IPS-NIHi11 (cell line): ENCODE results near the gene DERL3.
"Not testable (repeated sequence)": the region's sequence is repeated elsewhere in the genome, so short reads cannot be mapped to it uniquely, and the experiment has no call there.

ENCODE experiments used
- DNase-seq: peaks from one replicate; pipeline ENCODE4 v3.0.0; 2012; ENCODE audit warnings: mixed read lengths, low spot score

Gene DERL3

DNA sequence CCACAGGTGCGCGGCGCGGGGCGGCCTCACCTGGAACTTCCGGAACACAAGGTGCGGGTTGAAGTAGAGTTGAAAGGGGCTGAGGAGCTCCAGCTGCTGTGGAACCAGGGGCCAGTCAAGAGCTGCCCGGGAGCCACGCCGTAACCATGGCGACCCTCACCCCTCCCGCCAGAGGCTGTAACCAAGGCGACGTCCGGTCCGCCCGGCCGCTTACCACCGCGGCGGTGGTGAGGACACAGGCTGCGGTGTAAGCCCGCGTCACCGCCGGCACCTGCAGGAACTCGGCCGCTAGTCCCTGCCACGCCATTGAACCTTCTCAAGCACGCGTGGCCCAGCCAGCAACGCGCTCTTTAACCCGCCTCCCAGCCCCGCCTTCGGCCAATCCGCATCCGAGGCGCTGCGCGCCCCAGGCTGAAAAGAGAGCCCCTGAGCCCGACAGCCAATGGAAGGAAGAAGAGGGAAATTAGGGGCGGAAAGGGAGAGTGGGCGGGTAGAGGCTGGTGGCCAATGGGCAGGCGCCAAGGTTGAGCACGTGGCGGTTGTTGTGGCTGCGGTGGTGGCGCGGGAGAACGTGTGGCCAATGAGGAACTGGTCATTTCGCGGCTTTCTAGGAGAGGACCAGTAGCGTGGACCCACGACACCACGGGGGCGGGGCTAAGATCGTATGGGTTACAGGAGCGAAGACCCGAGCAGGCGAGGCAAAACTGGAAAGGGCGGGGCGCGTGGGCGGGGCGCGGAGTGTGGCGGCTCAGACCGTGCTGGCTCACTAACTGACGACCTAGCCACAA is at the start of gene DERL3:
Gene DERL3, minus strand, starts transcription at position 326 of the 788 bp plus-strand sequence. Its CDS starts 19 bp downstream, at position 307.
- DNase-seq, result peak; percentile 98

DNA sequence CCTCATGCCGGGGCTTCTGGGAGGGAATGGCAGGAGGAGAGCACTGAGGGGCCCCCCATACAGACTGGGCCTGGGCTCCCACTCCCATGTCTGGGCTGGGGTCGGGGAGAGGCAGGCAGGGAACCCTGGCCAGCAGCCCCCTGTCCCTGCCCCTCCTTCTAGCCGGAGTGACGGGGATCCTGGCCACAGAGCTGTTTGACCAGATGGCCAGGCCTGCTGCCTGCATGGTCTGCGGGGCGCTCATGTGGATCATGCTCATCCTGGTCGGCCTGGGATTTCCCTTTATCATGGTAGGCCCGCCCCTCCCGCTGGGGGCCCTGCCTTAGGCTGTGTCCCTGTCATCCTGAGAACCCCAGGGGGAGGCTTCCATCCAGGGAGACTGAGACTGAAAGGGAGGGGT is 45.3 kb upstream of the DERL3 start:
- no peak for DNase-seq

GRCh38 chr22:23883658-23884057 is 44.9 kb upstream of the DERL3 start:
- DNase-seq, result no peak

- DNase-seq, result no peak
These were observed 43.6 kb upstream of the DERL3 start for GRCh38 chr22:23882370-23882769.

DNA sequence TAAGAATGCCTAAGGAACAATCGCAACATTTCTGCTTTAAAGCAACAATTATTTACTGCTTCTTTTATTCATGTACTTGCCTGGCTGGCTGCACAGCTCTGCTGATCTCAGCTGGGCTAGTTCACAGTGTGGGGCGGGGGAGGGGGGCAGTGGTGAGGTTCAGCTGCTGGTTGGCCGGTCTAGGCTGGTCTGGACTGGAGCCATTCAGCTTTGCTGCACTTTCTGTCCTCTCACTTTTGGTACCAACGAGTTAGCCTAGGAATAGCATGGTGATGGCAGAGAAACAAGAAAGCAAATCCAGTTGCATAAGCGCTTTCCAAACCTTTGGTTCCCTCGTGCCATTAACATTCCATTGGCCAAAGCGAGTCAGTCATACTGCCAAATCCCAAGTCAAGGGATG is 39.4 kb upstream of the DERL3 start:
- DNase-seq, result no peak

DNA sequence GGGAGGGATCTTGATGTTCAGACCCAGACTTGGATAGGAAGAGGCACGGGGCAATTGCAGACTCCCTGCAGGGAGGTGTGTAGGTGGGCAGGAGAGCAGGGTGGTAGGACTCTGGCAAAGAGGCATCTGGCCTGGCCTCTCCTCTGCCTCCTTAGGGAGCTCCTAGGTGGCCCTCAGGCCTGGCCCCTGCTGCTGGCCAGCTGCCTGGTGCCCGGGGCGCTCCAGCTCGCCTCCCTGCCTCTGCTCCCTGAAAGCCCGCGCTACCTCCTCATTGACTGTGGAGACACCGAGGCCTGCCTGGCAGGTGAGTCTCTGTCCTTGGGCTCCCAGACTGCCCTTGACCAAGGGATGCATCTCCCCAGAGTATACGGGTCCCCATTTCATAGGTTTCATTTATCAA is 38.8 kb upstream of the DERL3 start:
- DNase-seq, result no peak

GRCh38 chr22:23875801-23876200 is 37.0 kb upstream of the DERL3 start:
- DNase-seq, result no peak

DNA sequence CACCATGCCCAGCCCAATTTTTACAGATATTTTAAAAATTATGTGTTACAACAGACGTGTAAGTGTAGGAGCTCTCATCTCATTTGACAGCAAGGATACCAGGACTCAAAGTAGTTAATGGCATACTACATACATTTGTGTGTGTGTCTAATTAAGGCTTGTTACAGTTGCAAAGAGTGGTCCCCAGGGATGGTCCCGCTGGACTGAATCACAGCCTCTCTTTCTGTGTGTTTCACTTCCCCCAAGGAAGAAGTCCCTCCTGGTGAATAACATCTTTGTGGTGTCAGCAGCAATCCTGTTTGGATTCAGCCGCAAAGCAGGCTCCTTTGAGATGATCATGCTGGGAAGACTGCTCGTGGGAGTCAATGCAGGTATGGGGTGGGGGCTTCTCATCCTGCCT is 36.1 kb upstream of the DERL3 start:
- DNase-seq, result no peak

- DNase-seq, result no peak
These were observed 29.8 kb upstream of the DERL3 start for GRCh38 chr22:23868580-23868979.

DNA sequence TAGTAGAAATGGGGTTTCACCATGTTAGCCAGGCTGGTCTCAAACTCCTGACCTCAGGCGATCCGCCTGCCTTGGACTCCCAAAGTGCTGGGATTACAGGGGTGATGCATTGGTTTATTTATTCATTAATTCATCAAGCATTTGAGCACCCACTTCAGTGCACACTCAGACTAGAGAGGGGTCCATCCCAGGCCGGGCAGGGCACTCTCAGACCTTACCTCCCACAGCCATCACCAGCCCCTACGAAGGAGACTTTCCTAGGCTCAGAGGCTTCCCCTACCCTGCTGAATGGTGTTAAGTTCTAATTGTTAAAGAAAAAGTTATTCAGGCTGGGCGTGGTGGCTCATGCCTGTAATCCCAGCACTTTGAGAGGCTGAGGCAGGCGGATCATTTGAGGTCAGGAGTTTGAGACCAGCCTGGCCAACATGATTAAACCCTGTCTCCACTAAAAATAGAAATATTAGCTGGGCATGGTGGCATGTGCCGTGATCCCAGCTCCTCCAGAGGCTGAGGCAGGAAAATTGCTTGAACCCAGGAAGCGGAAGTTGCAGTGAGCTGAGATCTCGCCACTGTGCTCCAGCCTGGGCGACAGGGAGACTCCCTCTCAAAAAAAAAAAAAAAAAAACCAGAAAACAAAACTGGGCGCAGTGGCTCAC is 25.8 kb upstream of the DERL3 start:
- DNase-seq, result not testable (repeated sequence)

- peak; percentile 66 for DNase-seq
These were observed 23.3 kb upstream of the DERL3 start for GRCh38 chr22:23862103-23862502.

DNA sequence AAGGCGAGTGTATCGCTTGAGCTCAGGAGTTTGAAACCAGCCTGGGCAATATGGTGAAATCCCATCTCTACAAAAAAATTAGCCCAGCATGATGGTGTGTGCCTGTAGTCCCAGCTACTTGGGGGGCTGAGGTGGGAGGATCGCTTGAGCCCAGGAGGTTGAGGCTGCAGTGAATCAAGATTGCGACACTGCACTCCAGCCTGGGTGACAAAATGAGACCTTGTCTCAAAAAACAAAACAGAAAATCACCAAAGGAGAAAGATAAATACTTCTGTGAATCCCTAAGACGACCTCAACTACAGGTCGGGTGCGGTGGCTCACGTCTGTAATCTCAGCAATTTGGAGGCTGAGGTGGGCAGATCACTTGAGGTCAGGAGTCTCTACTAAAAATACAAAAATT is 21.4 kb upstream of the DERL3 start:
- not testable (repeated sequence) for DNase-seq

- DNase-seq, result no peak
These were observed 20.4 kb upstream of the DERL3 start for GRCh38 chr22:23859201-23859600.

DNA sequence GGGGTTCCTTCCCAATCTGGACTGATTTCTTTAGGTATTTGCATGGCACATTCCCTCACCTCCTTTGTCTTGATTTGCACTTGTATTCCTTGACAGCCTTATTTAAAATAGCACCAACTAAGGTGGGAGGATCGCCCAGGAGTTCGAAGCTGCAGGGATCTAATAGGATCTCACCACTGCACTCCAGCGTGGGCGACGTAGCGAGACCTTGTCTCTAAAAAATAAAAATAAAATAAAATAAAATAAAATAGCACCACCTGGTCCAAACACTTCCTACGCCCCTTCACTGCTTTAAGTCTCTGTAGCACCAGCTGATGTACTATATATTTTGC is 19.6 kb upstream of the DERL3 start:
- DNase-seq, result no peak

- DNase-seq, result peak; percentile 92
These were observed 19.0 kb upstream of the DERL3 start, which contains the start of gene SLC2A11 for GRCh38 chr22:23857606-23858483. Gene SLC2A11 (plus strand): TSS chr22:23857875. CDS start chr22:23858000, 125 bp downstream.

DNA sequence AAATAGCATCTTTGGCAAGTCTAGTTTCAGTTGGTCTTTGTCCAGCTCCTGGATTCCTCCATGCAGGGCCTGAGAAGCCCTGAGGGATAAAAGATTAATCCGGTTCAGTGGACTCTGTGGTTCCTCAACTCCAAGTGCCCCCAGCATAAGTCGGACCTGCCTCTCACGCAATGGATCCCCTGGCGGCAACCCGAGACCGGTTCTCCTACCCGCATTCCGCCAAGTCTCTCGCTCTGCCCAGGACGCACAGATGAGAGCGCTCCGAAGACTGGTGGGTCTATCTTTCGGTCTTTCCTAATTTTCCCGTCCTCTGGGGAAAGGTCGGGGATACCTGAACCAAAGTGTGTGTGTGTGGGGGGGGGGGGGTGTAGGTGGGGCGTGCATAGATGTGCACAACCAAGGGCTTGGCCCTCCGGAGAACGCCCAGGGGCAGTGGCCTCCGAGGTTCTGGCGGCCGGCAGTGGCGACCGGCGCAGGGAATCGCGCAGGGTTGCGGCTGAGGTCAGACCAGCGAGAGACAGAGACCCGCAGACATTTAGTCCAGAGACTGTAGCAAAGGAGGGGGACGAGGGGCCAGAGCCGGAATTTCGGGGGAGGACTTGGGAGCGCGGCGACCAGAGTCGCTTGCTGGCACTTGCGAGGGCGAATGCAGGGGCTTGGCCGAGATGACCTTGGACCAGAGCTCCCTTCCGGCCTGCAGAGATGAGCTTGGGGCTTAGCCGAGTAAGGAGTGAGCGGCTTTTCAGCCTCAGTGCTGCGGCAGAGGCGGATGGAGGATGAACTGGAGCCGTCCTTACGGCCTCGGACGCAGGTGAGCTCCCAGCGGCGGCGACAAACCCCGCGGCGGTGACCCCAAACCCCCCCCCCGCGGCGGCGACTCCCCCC is 18.2 kb upstream of the DERL3 start:
- peak; percentile 37 for DNase-seq

DNA sequence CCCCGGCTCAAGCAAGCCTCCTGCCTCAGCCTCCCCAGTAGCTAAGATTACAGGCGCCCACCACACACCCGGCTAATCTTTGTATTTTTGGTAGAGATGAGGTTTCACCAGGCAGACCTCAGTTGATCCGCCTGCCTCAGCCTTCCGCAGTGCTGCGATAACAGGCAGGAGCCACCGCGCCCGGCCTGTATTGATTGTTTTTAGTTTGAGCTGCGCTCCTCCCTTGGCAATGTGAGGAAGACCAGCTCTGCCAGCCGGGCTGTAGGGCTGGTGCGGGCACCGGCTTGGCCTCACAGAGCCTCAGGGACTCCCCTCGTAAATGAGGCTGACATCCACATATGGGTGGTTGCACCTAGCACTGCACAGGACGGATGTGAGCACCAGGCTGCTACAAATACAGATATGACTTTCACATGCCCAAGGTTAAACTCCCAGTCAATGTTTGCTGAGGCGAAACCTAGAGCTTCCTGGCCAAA is 11.4 kb upstream of the DERL3 start:
- no peak for DNase-seq

GRCh38 chr22:23849009-23850006 is 10.5 kb upstream of the DERL3 start:
- DNase-seq, result peak; percentile 93

DNA sequence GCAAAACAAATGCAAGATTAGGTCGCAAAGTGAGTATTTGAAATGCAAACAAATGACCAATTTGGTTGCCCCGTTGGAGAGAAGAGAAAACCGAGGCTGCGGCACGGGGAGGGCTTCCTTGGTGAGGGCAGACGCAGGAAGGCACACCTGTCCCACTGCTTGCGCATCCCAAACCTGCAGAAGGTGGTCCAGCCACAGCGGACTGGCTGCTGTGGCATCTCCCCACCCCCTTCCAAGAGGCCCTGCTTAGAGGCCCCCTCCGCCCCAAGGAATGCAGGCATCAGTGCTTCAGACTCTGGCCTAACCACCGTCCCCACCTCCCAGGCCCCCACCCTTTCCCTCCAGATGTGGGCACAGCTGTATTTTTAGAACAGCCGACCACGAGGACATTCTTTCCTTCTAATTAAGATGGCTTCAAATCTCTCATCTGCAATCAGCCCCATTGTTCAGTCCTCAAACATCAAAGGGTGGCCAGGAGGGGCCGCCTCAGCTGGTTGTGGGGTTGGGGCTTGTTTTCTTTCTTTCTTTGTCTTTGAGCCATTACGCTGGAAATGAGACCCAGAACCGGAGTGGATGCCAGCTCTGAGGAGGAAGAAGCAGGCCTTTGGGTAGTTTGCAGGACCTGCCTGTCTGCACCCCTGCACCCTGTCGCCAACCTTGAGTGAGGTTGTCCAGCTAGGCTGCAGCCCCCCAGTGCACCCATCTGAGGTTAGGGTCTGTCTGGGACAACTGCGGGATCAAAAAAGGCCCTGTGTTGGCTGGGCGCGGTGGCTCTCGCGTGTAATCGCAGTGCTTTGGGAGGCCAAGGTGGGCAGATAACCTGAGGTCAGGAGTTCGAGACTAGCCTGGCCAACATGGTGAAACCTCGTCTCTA is 9.4 kb upstream of the DERL3 start:
- DNase-seq, result peak; percentile 45
